Measurements from ENCODE around the gene HOXC12.

GRCh38 chr12:54000116-54001114 lies 45.7 kb downstream of the HOXC12 start, which contains the start of gene HOXC9:
- TF ChIP-seq, protein P1, sequence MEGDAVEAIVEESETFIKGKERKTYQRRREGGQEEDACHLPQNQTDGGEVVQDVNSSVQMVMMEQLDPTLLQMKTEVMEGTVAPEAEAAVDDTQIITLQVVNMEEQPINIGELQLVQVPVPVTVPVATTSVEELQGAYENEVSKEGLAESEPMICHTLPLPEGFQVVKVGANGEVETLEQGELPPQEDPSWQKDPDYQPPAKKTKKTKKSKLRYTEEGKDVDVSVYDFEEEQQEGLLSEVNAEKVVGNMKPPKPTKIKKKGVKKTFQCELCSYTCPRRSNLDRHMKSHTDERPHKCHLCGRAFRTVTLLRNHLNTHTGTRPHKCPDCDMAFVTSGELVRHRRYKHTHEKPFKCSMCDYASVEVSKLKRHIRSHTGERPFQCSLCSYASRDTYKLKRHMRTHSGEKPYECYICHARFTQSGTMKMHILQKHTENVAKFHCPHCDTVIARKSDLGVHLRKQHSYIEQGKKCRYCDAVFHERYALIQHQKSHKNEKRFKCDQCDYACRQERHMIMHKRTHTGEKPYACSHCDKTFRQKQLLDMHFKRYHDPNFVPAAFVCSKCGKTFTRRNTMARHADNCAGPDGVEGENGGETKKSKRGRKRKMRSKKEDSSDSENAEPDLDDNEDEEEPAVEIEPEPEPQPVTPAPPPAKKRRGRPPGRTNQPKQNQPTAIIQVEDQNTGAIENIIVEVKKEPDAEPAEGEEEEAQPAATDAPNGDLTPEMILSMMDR (IDR thresholded peaks at IDR 0.05; ENCODE audit: low read depth, low read length, missing input control): no peak
- no peak for TF ChIP-seq ATF3 (IDR thresholded peaks at IDR 0.05)
- TF ChIP-seq SP1 (IDR thresholded peaks at IDR 0.05): no peak
- TF ChIP-seq RXRA (IDR thresholded peaks at IDR 0.05): no peak
- no peak for TF ChIP-seq REST (IDR thresholded peaks at IDR 0.05)

Measured in liver (tissue), 3 donors.